GM23338 (cell line): Measurements from ENCODE around the gene JAZF1. TPM values are rescaled to one million over a fixed set of nuclear protein-coding genes. Genes with fewer than 3 reads are reported as not detected.

Experiments used
- ATAC-seq: fragments of 200-7000 bp; cut with Tn5 transposase; 3 replicates; pipeline ENCODE4 v1.9.1; 2020
- DNase-seq: peaks from one replicate; pipeline ENCODE4 v3.0.0-alpha.2; 2015; ENCODE audit warnings: low spot score
- H2AFZ ChIP-seq: fragments of 200-600 bp; sonication (generic); 2 replicates; pipeline ENCODE4 v1.8.0; 2016; ENCODE audit warnings: antibody characterized with exemption, mild to moderate bottlenecking, moderate library complexity
- H3F3A ChIP-seq: fragments of 200-600 bp; sonication (generic); replicated peaks from 2 replicates; pipeline ENCODE4 v1.8.0; 2017; ENCODE audit warnings: antibody characterized with exemption, mixed run types, low read depth
- H3K27ac ChIP-seq: fragments of 200-600 bp; sonication (generic); 2 replicates; pipeline ENCODE4 v1.6.1; 2016; ENCODE audit warnings: low read depth
- H3K27me3 ChIP-seq: fragments of 200-600 bp; sonication (generic); 2 replicates; pipeline ENCODE4 v1.8.0; 2016; ENCODE audit warnings: mild to moderate bottlenecking, mixed run types, moderate library complexity; ENCODE audit not compliant: insufficient read depth
- H3K36me3 ChIP-seq: fragments of 200-600 bp; sonication (generic); 2 replicates; pipeline ENCODE4 v1.8.0; 2016; ENCODE audit warnings: mild to moderate bottlenecking; ENCODE audit not compliant: insufficient read depth
- H3K4me1 ChIP-seq: fragments of 200-600 bp; sonication (generic); 2 replicates; pipeline ENCODE4 v1.8.0; 2016; ENCODE audit warnings: mild to moderate bottlenecking, moderate library complexity; ENCODE audit not compliant: insufficient read depth
- H3K4me2 ChIP-seq: fragments of 200-600 bp; sonication (generic); 2 replicates; pipeline ENCODE4 v1.7.1; 2017; ENCODE audit warnings: mixed run types
- H3K4me3 ChIP-seq: fragments of 200-600 bp; sonication (generic); 2 replicates; pipeline ENCODE4 v1.6.1; 2016; ENCODE audit warnings: mixed run types
- H3K79me2 ChIP-seq: fragments of 200-600 bp; sonication (generic); replicated peaks from 2 replicates; pipeline ENCODE4 v1.8.0; 2017; ENCODE audit warnings: mild to moderate bottlenecking; ENCODE audit not compliant: insufficient read depth
- H3K9me2 ChIP-seq: fragments of 200-600 bp; sonication (generic); 2 replicates; pipeline ENCODE4 v1.8.0; 2017; ENCODE audit not compliant: insufficient read depth
- H4K20me1 ChIP-seq: fragments of 200-600 bp; sonication (generic); replicated peaks from 2 replicates; pipeline ENCODE4 v1.8.0; 2017; ENCODE audit warnings: mild to moderate bottlenecking; ENCODE audit not compliant: insufficient read depth
- H3K27ac Mint-ChIP-seq: 2 replicates; pipeline ENCODE4 v1.8.0; 2020; ENCODE audit warnings: inconsistent platforms, mild to moderate bottlenecking, moderate library complexity, mixed read lengths
- H3K27me3 Mint-ChIP-seq: 3 replicates; pipeline ENCODE4 v1.8.0; 2022; ENCODE audit warnings: low read depth, mild to moderate bottlenecking, moderate library complexity, mixed read lengths, inconsistent platforms; ENCODE audit not compliant: insufficient read depth, poor library complexity
- H3K36me3 Mint-ChIP-seq: 3 replicates; pipeline ENCODE4 v1.8.0; 2021; ENCODE audit warnings: low read depth, mild to moderate bottlenecking, inconsistent platforms, moderate library complexity, mixed read lengths
- H3K4me1 Mint-ChIP-seq: 3 replicates; pipeline ENCODE4 v1.8.0; 2020; ENCODE audit warnings: mild to moderate bottlenecking, inconsistent platforms, mixed read lengths
- H3K4me3 Mint-ChIP-seq: 3 replicates; pipeline ENCODE4 v1.8.0; 2021; ENCODE audit warnings: moderate library complexity, mild to moderate bottlenecking, inconsistent platforms, mixed read lengths
- H3K9me3 Mint-ChIP-seq: 3 replicates; pipeline ENCODE4 v1.8.0; 2020; ENCODE audit warnings: moderate library complexity, mild to moderate bottlenecking, inconsistent platforms, mixed read lengths
- EZH2 ChIP-seq: fragments of 200-600 bp; sonication (generic); IDR thresholded peaks from one replicate; pipeline ENCODE4 v1.8.0; 2017; ENCODE audit warnings: antibody characterized with exemption, mild to moderate bottlenecking, low read depth; ENCODE audit not compliant: unreplicated experiment
- JUNB ChIP-seq: IDR thresholded peaks from one replicate; pipeline ENCODE4 v1.6.1; 2016; ENCODE audit warnings: antibody characterized with exemption; ENCODE audit not compliant: unreplicated experiment
- NANOG ChIP-seq: IDR thresholded peaks from 2 replicates; pipeline ENCODE4 v1.6.1; 2016; ENCODE audit warnings: antibody characterized with exemption, borderline replicate concordance
- POLR2AphosphoS5 ChIP-seq: IDR thresholded peaks from 2 replicates; pipeline ENCODE4 v1.6.1; 2016; ENCODE audit warnings: antibody characterized with exemption, low read depth
- ZNF114 ChIP-seq: fragments of 250-450 bp; sonication (Bioruptor Pico); IDR thresholded peaks from 2 replicates; pipeline ENCODE4 v1.5.0; 2020; ENCODE audit warnings: mild to moderate bottlenecking, moderate library complexity
- ZNF331 ChIP-seq: fragments of 250-450 bp; sonication (Bioruptor Pico); IDR thresholded peaks from 2 replicates; pipeline ENCODE4 v1.5.0; 2020; ENCODE audit warnings: low read depth, mild to moderate bottlenecking, moderate library complexity
- polyA plus RNA-seq: library from polyadenylated mRNA; unstranded; fragments of >200 nt; fragmentation: Nextera tagmentation; extraction: Ambion mirVana; gene quantifications from 2 replicates; pipeline ENCODE4 v1.2.1, GENCODE V29; 2016
- total RNA-seq: library from RNA; depleted of rRNA; stranded (reverse); fragments of >200 nt; shearing (Covaris generic); gene quantifications from 2 replicates; pipeline ENCODE4 v1.2.3, GENCODE V29; 2014
- TF ChIP-seq, protein P1 (sequence below), 2 experiments: fragments of 200-600 bp in 1 of 2; sonication (generic) in 1 of 2; conservative IDR thresholded peaks; 2 replicates each; pipeline versions ENCODE4 v1.5.1 to v1.6.1; 2016 to 2017; ENCODE audit warnings: antibody characterized with exemption in 2 of 2, low read depth in 2 of 2, mild to moderate bottlenecking in 2 of 2, moderate library complexity in 1 of 2
- TF ChIP-seq, protein P2 (sequence below): IDR thresholded peaks from 2 replicates; pipeline ENCODE4 v1.6.1; 2016; ENCODE audit warnings: antibody characterized with exemption
- TF ChIP-seq, protein P3 (sequence below): fragments of 250-450 bp; sonication (Bioruptor Pico); IDR thresholded peaks from 2 replicates; pipeline ENCODE4 v1.5.0; 2020; ENCODE audit warnings: mild to moderate bottlenecking, moderate library complexity

The JAZF1 gene
- total and polyA plus RNA-seq, 2 experiments from 2014 or later, result 12.2 to 22.2 TPM

DNA sequence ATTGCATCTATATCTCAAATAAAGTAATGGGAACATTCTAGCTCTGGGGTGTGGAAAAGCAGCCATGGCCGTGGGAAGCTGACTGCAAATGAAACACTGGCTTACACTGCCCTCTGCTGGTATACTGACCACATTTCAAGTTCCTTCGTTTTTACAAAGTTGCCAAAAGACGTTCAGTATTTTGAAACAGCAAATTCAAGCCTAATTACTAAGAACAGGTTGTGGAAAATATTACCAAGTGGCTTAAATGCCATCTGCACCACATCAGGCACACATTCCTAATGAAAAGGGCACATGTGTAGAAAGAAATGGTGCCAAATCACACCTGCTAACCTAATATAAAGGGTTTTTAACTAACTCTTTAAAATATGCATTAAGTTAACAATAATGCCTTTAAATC is 83.9 kb downstream of the JAZF1 start:
- peaks cover 19% of the 10 kb centered on the region for H3K4me1 ChIP-seq
- H3K27me3 ChIP-seq, result no peaks in the 10 kb centered on the region
- Mint-ChIP-seq H3K9me3 (no peaks in the 10 kb centered on the region; the same call in 2 of the 3 replicates), H3K4me1 (peaks cover 31% of the 10 kb centered on the region), H3K27ac (no peak overlapping the region), H3K27me3 (no peaks in the 10 kb centered on the region), H3K4me3 (no peak overlapping the region), H3K36me3 (no peaks in the 10 kb centered on the region)
- no peaks in the 10 kb centered on the region for H3K9me2 ChIP-seq
- peak; percentile 21 for ATAC-seq
- peak; percentile 73 for DNase-seq
- H4K20me1 ChIP-seq, result no peaks in the 10 kb centered on the region
- H3K36me3 ChIP-seq, result no peaks in the 10 kb centered on the region
- H2AFZ ChIP-seq, result no peak overlapping the region
- no peak overlapping the region for H3K4me3 ChIP-seq
- TF ChIP-seq, protein P1, sequence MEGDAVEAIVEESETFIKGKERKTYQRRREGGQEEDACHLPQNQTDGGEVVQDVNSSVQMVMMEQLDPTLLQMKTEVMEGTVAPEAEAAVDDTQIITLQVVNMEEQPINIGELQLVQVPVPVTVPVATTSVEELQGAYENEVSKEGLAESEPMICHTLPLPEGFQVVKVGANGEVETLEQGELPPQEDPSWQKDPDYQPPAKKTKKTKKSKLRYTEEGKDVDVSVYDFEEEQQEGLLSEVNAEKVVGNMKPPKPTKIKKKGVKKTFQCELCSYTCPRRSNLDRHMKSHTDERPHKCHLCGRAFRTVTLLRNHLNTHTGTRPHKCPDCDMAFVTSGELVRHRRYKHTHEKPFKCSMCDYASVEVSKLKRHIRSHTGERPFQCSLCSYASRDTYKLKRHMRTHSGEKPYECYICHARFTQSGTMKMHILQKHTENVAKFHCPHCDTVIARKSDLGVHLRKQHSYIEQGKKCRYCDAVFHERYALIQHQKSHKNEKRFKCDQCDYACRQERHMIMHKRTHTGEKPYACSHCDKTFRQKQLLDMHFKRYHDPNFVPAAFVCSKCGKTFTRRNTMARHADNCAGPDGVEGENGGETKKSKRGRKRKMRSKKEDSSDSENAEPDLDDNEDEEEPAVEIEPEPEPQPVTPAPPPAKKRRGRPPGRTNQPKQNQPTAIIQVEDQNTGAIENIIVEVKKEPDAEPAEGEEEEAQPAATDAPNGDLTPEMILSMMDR (conservative IDR thresholded peaks at IDR 0.05; ENCODE audit: low read depth in 2 of 2), result peak; percentile 87 to 97
- no peak for TF ChIP-seq ZNF331 (CRISPR knock-in tag)
- no peak overlapping the region for H3K4me2 ChIP-seq
- H3K27ac ChIP-seq, result no peak overlapping the region
- peaks cover 30% of the 10 kb centered on the region; the same call in 1 of the 2 replicates for H3K79me2 ChIP-seq
- 0 out of 2 replicates have a peak, but pooled peaks cover 3% of the 10 kb centered on the region for H3F3A ChIP-seq

DNA sequence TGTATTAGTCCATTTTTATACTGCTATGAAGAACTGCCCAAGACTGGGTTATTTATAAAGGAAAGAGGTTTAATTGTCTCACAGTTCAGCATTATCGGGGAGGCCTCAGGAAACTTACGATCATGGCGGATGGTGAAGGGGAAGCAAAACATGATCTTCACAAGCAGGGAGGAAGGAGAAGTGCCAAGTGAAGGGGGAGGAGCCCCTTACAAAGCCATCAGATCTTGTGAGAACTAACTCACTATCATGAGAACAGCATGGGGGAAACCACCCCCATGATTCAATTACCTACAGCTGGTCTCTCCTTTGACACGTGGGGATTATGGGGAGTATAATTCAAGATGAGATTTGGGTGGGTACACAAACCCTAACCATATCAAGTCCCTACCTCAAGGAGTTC is 85.4 kb downstream of the JAZF1 start:
- H3K79me2 ChIP-seq, result peaks cover 30% of the 10 kb centered on the region; the same call in 1 of the 2 replicates
- 0 out of 2 replicates have a peak, but pooled peaks cover 3% of the 10 kb centered on the region for H3F3A ChIP-seq
- TF ChIP-seq, protein P2, sequence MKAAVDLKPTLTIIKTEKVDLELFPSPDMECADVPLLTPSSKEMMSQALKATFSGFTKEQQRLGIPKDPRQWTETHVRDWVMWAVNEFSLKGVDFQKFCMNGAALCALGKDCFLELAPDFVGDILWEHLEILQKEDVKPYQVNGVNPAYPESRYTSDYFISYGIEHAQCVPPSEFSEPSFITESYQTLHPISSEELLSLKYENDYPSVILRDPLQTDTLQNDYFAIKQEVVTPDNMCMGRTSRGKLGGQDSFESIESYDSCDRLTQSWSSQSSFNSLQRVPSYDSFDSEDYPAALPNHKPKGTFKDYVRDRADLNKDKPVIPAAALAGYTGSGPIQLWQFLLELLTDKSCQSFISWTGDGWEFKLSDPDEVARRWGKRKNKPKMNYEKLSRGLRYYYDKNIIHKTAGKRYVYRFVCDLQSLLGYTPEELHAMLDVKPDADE, result no peak
- TF ChIP-seq ZNF331 (CRISPR knock-in tag), result no peak
- no peak for TF ChIP-seq JUNB
- no peak for TF ChIP-seq POLR2AphosphoS5
- no peak for TF ChIP-seq ZNF114 (CRISPR knock-in tag)
- no peak for TF ChIP-seq EZH2
- no peak for TF ChIP-seq NANOG
- TF ChIP-seq, protein P1 (conservative IDR thresholded peaks at IDR 0.05; ENCODE audit: low read depth in 2 of 2), result no peak
- TF ChIP-seq, protein P3, sequence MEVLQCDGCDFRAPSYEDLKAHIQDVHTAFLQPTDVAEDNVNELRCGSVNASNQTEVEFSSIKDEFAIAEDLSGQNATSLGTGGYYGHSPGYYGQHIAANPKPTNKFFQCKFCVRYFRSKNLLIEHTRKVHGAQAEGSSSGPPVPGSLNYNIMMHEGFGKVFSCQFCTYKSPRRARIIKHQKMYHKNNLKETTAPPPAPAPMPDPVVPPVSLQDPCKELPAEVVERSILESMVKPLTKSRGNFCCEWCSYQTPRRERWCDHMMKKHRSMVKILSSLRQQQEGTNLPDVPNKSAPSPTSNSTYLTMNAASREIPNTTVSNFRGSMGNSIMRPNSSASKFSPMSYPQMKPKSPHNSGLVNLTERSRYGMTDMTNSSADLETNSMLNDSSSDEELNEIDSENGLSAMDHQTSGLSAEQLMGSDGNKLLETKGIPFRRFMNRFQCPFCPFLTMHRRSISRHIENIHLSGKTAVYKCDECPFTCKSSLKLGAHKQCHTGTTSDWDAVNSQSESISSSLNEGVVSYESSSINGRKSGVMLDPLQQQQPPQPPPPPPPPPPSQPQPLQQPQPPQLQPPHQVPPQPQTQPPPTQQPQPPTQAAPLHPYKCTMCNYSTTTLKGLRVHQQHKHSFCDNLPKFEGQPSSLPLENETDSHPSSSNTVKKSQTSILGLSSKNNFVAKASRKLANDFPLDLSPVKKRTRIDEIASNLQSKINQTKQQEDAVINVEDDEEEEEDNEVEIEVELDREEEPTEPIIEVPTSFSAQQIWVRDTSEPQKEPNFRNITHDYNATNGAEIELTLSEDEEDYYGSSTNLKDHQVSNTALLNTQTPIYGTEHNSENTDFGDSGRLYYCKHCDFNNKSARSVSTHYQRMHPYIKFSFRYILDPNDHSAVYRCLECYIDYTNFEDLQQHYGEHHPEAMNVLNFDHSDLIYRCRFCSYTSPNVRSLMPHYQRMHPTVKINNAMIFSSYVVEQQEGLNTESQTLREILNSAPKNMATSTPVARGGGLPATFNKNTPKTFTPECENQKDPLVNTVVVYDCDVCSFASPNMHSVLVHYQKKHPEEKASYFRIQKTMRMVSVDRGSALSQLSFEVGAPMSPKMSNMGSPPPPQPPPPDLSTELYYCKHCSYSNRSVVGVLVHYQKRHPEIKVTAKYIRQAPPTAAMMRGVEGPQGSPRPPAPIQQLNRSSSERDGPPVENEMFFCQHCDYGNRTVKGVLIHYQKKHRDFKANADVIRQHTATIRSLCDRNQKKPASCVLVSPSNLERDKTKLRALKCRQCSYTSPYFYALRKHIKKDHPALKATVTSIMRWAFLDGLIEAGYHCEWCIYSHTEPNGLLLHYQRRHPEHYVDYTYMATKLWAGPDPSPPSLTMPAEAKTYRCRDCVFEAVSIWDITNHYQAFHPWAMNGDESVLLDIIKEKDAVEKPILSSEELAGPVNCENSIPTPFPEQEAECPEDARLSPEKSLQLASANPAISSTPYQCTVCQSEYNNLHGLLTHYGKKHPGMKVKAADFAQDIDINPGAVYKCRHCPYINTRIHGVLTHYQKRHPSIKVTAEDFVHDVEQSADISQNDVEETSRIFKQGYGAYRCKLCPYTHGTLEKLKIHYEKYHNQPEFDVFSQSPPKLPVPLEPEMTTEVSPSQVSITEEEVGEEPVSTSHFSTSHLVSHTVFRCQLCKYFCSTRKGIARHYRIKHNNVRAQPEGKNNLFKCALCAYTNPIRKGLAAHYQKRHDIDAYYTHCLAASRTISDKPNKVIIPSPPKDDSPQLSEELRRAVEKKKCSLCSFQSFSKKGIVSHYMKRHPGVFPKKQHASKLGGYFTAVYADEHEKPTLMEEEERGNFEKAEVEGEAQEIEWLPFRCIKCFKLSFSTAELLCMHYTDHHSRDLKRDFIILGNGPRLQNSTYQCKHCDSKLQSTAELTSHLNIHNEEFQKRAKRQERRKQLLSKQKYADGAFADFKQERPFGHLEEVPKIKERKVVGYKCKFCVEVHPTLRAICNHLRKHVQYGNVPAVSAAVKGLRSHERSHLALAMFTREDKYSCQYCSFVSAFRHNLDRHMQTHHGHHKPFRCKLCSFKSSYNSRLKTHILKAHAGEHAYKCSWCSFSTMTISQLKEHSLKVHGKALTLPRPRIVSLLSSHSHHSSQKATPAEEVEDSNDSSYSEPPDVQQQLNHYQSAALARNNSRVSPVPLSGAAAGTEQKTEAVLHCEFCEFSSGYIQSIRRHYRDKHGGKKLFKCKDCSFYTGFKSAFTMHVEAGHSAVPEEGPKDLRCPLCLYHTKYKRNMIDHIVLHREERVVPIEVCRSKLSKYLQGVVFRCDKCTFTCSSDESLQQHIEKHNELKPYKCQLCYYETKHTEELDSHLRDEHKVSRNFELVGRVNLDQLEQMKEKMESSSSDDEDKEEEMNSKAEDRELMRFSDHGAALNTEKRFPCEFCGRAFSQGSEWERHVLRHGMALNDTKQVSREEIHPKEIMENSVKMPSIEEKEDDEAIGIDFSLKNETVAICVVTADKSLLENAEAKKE (CRISPR knock-in tag), result no peak
- H3K9me2 ChIP-seq, result no peaks in the 10 kb centered on the region
- H3K4me3 ChIP-seq, result no peak overlapping the region
- H3K4me1 ChIP-seq, result peaks cover 19% of the 10 kb centered on the region
- H3K27ac ChIP-seq, result no peak overlapping the region
- no peaks in the 10 kb centered on the region for H3K36me3 Mint-ChIP-seq
- H3K27me3 ChIP-seq, result no peaks in the 10 kb centered on the region
- peaks cover 31% of the 10 kb centered on the region for H3K4me1 Mint-ChIP-seq
- no peaks in the 10 kb centered on the region; the same call in 2 of the 3 replicates for H3K9me3 Mint-ChIP-seq
- DNase-seq, result no peak
- no peaks in the 10 kb centered on the region for H3K27me3 Mint-ChIP-seq
- no peak overlapping the region for H2AFZ ChIP-seq
- H3K4me3 Mint-ChIP-seq, result no peak overlapping the region
- no peak overlapping the region for H3K4me2 ChIP-seq
- ATAC-seq, result no peak
- H3K27ac Mint-ChIP-seq, result no peak overlapping the region
- no peaks in the 10 kb centered on the region for H3K36me3 ChIP-seq
- H4K20me1 ChIP-seq, result no peaks in the 10 kb centered on the region
